H9 (cell line): ENCODE measurements around the gene MAPK7. TPM values are rescaled to one million over a fixed set of nuclear protein-coding genes. Genes with fewer than 3 reads are reported as not detected.
A peak's percentile ranks its signal among the peaks of the same experiment; 100 is the strongest.

Source experiments
- DNase-seq: peaks from one replicate; pipeline ENCODE4 v3.0.0-alpha.2; 2017
- H2AFZ ChIP-seq: one replicate; pipeline ENCODE4 v1.6.1; 2013; ENCODE audit warnings: mild to moderate bottlenecking, low read length, control low read depth, moderate library complexity
- H2AK5ac ChIP-seq: 2 replicates; pipeline ENCODE4 v1.6.1; 2013; ENCODE audit warnings: low read length, control low read depth, mixed read lengths; ENCODE audit not compliant: insufficient read length
- H2BK120ac ChIP-seq: one replicate; pipeline ENCODE4 v1.6.1; 2013; ENCODE audit warnings: low read depth, mild to moderate bottlenecking, low read length, control low read depth, inconsistent platforms; ENCODE audit not compliant: poor library complexity, severe bottlenecking
- H2BK12ac ChIP-seq: 2 replicates; pipeline ENCODE4 v1.6.1; 2013; ENCODE audit warnings: low read length, control low read depth, mixed read lengths, low read depth; ENCODE audit not compliant: insufficient read length
- H2BK15ac ChIP-seq: 2 replicates; pipeline ENCODE4 v1.6.1; 2013; ENCODE audit warnings: low read depth, low read length, control low read depth
- H2BK20ac ChIP-seq: one replicate; pipeline ENCODE4 v1.6.1; 2013; ENCODE audit warnings: low read depth, mild to moderate bottlenecking, low read length, control low read depth, inconsistent platforms; ENCODE audit not compliant: poor library complexity, severe bottlenecking
- H2BK5ac ChIP-seq: 2 replicates; pipeline ENCODE4 v1.6.1; 2013; ENCODE audit warnings: low read length, control low read depth, mixed read lengths; ENCODE audit not compliant: insufficient read length
- H3K14ac ChIP-seq: 2 replicates; pipeline ENCODE4 v1.6.1; 2013; ENCODE audit warnings: low read length, control low read depth; ENCODE audit not compliant: insufficient read depth
- H3K18ac ChIP-seq: 2 replicates; pipeline ENCODE4 v1.6.1; 2013; ENCODE audit warnings: low read depth, mild to moderate bottlenecking, mixed read lengths, low read length, control low read depth; ENCODE audit not compliant: insufficient read length
- H3K23ac ChIP-seq: 2 replicates; pipeline ENCODE4 v1.6.1; 2013; ENCODE audit warnings: low read length, control low read depth, mixed read lengths, low read depth; ENCODE audit not compliant: insufficient read length
- H3K23me2 ChIP-seq: 2 replicates; pipeline ENCODE4 v1.6.1; 2013; ENCODE audit warnings: low read depth, mild to moderate bottlenecking, mixed read lengths, low read length, control low read depth; ENCODE audit not compliant: insufficient read length, poor library complexity, severe bottlenecking
- H3K27ac ChIP-seq: 2 replicates; pipeline ENCODE4 v1.5.1; 2013; ENCODE audit warnings: low read length, control low read depth, mixed read lengths, low read depth; ENCODE audit not compliant: insufficient read length
- H3K27me3 ChIP-seq: 2 replicates; pipeline ENCODE4 v1.6.1; 2013; ENCODE audit warnings: low read length, control low read depth, inconsistent platforms; ENCODE audit not compliant: insufficient read depth
- H3K4ac ChIP-seq: 2 replicates; pipeline ENCODE4 v1.6.1; 2013; ENCODE audit warnings: low read depth, mild to moderate bottlenecking, control low read depth, inconsistent platforms, low read length, moderate library complexity
- H3K4me1 ChIP-seq: 2 replicates; pipeline ENCODE4 v1.6.1; 2013; ENCODE audit warnings: low read length, control low read depth, inconsistent platforms; ENCODE audit not compliant: insufficient read depth
- H3K4me2 ChIP-seq: 2 replicates; pipeline ENCODE4 v1.6.1; 2013; ENCODE audit warnings: low read length, control low read depth, mixed read lengths; ENCODE audit not compliant: insufficient read length, insufficient read depth
- H3K56ac ChIP-seq: 2 replicates; pipeline ENCODE4 v1.6.1; 2013; ENCODE audit warnings: low read depth, mild to moderate bottlenecking, mixed read lengths, low read length, control low read depth; ENCODE audit not compliant: insufficient read length
- H3K79me1 ChIP-seq: 2 replicates; pipeline ENCODE4 v1.6.1; 2013; ENCODE audit warnings: low read depth, mild to moderate bottlenecking, moderate library complexity, low read length, control low read depth, inconsistent platforms; ENCODE audit not compliant: insufficient read depth, poor library complexity, severe bottlenecking
- H3K79me2 ChIP-seq: 2 replicates; pipeline ENCODE4 v1.6.1; 2013; ENCODE audit warnings: low read length, control low read depth, inconsistent platforms; ENCODE audit not compliant: insufficient read depth
- H3K9ac ChIP-seq: 2 replicates; pipeline ENCODE4 v1.6.1; 2013; ENCODE audit warnings: low read length, control low read depth, mixed read lengths; ENCODE audit not compliant: insufficient read length; ENCODE audit errors: extremely low read depth
- H3K9me3 ChIP-seq: one replicate; pipeline ENCODE4 v1.6.1; 2013; ENCODE audit warnings: low read depth, low read length, inconsistent platforms; ENCODE audit not compliant: control insufficient read depth
- H3T11ph ChIP-seq: one replicate; pipeline ENCODE4 v1.6.1; 2013; ENCODE audit warnings: mild to moderate bottlenecking, low read length, control low read depth, inconsistent platforms
- H4K20me1 ChIP-seq: one replicate; pipeline ENCODE4 v1.6.1; 2013; ENCODE audit not compliant: control insufficient read depth, insufficient read length, insufficient read depth
- H4K5ac ChIP-seq: 2 replicates; pipeline ENCODE4 v1.6.1; 2013; ENCODE audit warnings: low read depth, mild to moderate bottlenecking, mixed read lengths, low read length, control low read depth; ENCODE audit not compliant: insufficient read length
- H4K8ac ChIP-seq: replicated peaks from 2 replicates; pipeline ENCODE4 v1.6.1; 2013; ENCODE audit warnings: low read length, control low read depth, mixed read lengths, low read depth; ENCODE audit not compliant: insufficient read length
- H4K91ac ChIP-seq: 2 replicates; pipeline ENCODE4 v1.6.1; 2013; ENCODE audit warnings: low read depth, mild to moderate bottlenecking, moderate library complexity, mixed read lengths, low read length, control low read depth; ENCODE audit not compliant: insufficient read length
- H3K27ac Mint-ChIP-seq, 3 experiments: 2 replicates in 2 of 3; 3 replicates in 1 of 3; pipeline ENCODE4 v1.8.0; 2020 to 2021; ENCODE audit warnings: mixed read lengths in 3 of 3, mild to moderate bottlenecking in 1 of 3, moderate library complexity in 1 of 3
- H3K27me3 Mint-ChIP-seq: 2 replicates; pipeline ENCODE4 v1.8.0; 2021; ENCODE audit warnings: low read depth, mild to moderate bottlenecking, moderate library complexity, mixed read lengths
- H3K36me3 Mint-ChIP-seq, 3 experiments: 2 replicates in 2 of 3; 3 replicates in 1 of 3; pipeline ENCODE4 v1.8.0; 2020 to 2021; ENCODE audit warnings: low read depth in 3 of 3, mixed read lengths in 3 of 3; ENCODE audit not compliant: insufficient read depth in 1 of 3
- H3K4me1 Mint-ChIP-seq, 2 experiments: 2 replicates each; pipeline ENCODE4 v1.8.0; 2020; ENCODE audit warnings: mixed read lengths in 2 of 2
- H3K4me3 Mint-ChIP-seq, 2 experiments: 2 replicates in 1 of 2; 3 replicates in 1 of 2; pipeline ENCODE4 v1.8.0; 2020 to 2021; ENCODE audit warnings: mild to moderate bottlenecking in 2 of 2, mixed read lengths in 2 of 2, moderate library complexity in 1 of 2
- H3K9me3 Mint-ChIP-seq, 2 experiments: 2 replicates in 1 of 2; 3 replicates in 1 of 2; pipeline ENCODE4 v1.8.0; 2020; ENCODE audit warnings: mild to moderate bottlenecking in 2 of 2, mixed read lengths in 2 of 2, moderate library complexity in 1 of 2
- CTCF ChIP-seq: fragments of 200-600 bp; sonication (generic); conservative IDR thresholded peaks from 3 replicates; pipeline ENCODE4 v1.8.0; 2021; ENCODE audit warnings: antibody characterized with exemption, mild to moderate bottlenecking
- WGBS: extraction: QIAGEN DNeasy Blood & Tissue Kit; methylation state at CpG from one replicate; pipeline ENCODE4 v1.1.7; 2013; ENCODE audit warnings: missing lambda C conversion rate, low lambda C conversion rate, mixed read lengths; ENCODE audit not compliant: insufficient read length; ENCODE audit errors: extremely low coverage; 5-methylcytosine and 5-hydroxymethylcytosine counted together
- total RNA-seq: library from RNA; stranded (reverse); gene quantifications from 2 replicates; pipeline ENCODE4 v1.2.1, GENCODE V29; 2021

MAPK7 gene
- total RNA-seq, 1 experiment from 2014 or later: 43.8 TPM

GRCh38 chr17:19342611-19343255, 35.6 kb upstream of the MAPK7 start:
- Histone ChIP-seq H2BK120ac (no peak overlapping the region), H3K4me1 (peaks cover 7% of the 10 kb centered on the region; the same call in 1 of the 2 replicates), H4K8ac (no peak overlapping the region), H2AK5ac (no peak overlapping the region), H3K9ac (no peak overlapping the region), H2AFZ (no peak overlapping the region), H3K14ac (no peak overlapping the region), H3K4me2 (no peak overlapping the region), H3K27me3 (no peaks in the 10 kb centered on the region), H2BK15ac (no peak overlapping the region), H3K79me1 (no peaks in the 10 kb centered on the region), H4K5ac (no peak overlapping the region), H2BK20ac (no peak overlapping the region), H3K27ac (no peak overlapping the region), H3K9me3 (no peaks in the 10 kb centered on the region), H3K4ac (no peak overlapping the region), H3K23me2 (no peaks in the 10 kb centered on the region), H3T11ph (no peak overlapping the region), H2BK5ac (no peak overlapping the region), H3K18ac (no peak overlapping the region), H4K20me1 (no peaks in the 10 kb centered on the region), H3K23ac (no peak overlapping the region), H2BK12ac (no peak overlapping the region), H4K91ac (no peak overlapping the region), H3K56ac (no peak overlapping the region), H3K79me2 (no peaks in the 10 kb centered on the region)
- no peaks in the 10 kb centered on the region for H3K9me3 Mint-ChIP-seq
- no peak overlapping the region for H3K27ac Mint-ChIP-seq
- peaks cover 28 to 34% of the 10 kb centered on the region in 2 experiments for H3K4me1 Mint-ChIP-seq
- TF ChIP-seq CTCF: no peak
- peaks cover 6 to 12% (median 11%) of the 10 kb centered on the region in 3 experiments; a peak in 6 of 7 replicates for H3K36me3 Mint-ChIP-seq
- no peak overlapping the region for H3K4me3 Mint-ChIP-seq
- no CpG with 5 or more reads among the region's 7 CpGs for WGBS
- DNase-seq: peak; percentile 29
- no peaks in the 10 kb centered on the region for H3K27me3 Mint-ChIP-seq
